Adrenal gland (tissue), 12 donors: ENCODE measurements around the gene CR2. TPM values are rescaled to one million over a fixed set of nuclear protein-coding genes. Genes with fewer than 3 reads are reported as not detected.

Source experiments
- DNase-seq, 7 donors: peaks; one replicate each; pipeline ENCODE4 v3.0.0-alpha.2; 2019 to 2020
- H3K27ac ChIP-seq, 5 donors: fragments of 200-600 bp; sonication (generic) in 4 of 5; 1 replicate in 3 of 5; 2 replicates in 2 of 5; pipeline versions ENCODE4 v1.5.1 to v1.8.0; 2016 to 2020; ENCODE audit warnings: mild to moderate bottlenecking in 1 of 5
- H3K27me3 ChIP-seq: fragments of 200-600 bp; 2 replicates; pipeline ENCODE4 v1.8.0; 2021
- H3K36me3 ChIP-seq, 2 donors: fragments of 200-600 bp; replicated peaks in 1 of 2; 1 replicate in 1 of 2; 2 replicates in 1 of 2; pipeline versions ENCODE4 v1.5.1 to v1.8.0; 2018 to 2022
- H3K4me1 ChIP-seq, 2 donors: fragments of 200-600 bp; replicated peaks in 1 of 2; 1 replicate in 1 of 2; 2 replicates in 1 of 2; pipeline versions ENCODE4 v1.5.1 to v1.8.0; 2018 to 2021
- H3K4me3 ChIP-seq, 4 donors: fragments of 200-600 bp; sonication (generic) in 3 of 4; one replicate each; pipeline ENCODE4 v1.5.1; 2016 to 2018
- H3K9me3 ChIP-seq, 3 donors: fragments of 200-600 bp; sonication (generic) in 1 of 3; replicated peaks in 1 of 3; 1 replicate in 2 of 3; 2 replicates in 1 of 3; pipeline versions ENCODE4 v1.5.1 to v1.8.0; 2016 to 2021
- CTCF ChIP-seq, 6 experiments: fragments of 450-650 bp in 4 of 6; fragments of 200-600 bp in 2 of 6; sonication (generic) in 1 of 6; IDR thresholded peaks; 1 replicate in 5 of 6; 2 replicates in 1 of 6; pipeline versions ENCODE4 v1.5.1 to v1.8.0; 2016 to 2021; ENCODE audit warnings: antibody characterized with exemption in 6 of 6, mild to moderate bottlenecking in 2 of 6, moderate library complexity in 1 of 6
- POLR2A ChIP-seq, 2 donors: fragments of 450-650 bp; IDR thresholded peaks; one replicate each; pipeline ENCODE4 v1.6.1; 2017; ENCODE audit warnings: antibody characterized with exemption in 2 of 2, mild to moderate bottlenecking in 2 of 2, moderate library complexity in 1 of 2
- WGBS, 4 donors: extraction: QIAGEN DNeasy Blood & Tissue Kit in 2 of 4; methylation state at CpG; one replicate each; pipeline versions ENCODE4 v1.1.5 to v1.1.7; 2013 to 2017; 5-methylcytosine and 5-hydroxymethylcytosine counted together
- intact Hi-C, 2 donors: fragments of 100-400 bp; cut with DNase I; formaldehyde crosslinking; loops; one replicate each; pipeline versions ENCODE4 v1.14.1 to v1.15.0; 2022 to 2023
- polyA plus RNA-seq, 3 donors: library from polyadenylated mRNA; stranded (reverse); fragments of 200-250 nt in 2 of 3; fragments of 350-450 nt in 1 of 3; fragmentation: Illumina TruSeq in 1 of 3; extraction: RNeasy Lipid Tissue Mini Kit (QIAGEN cat#74804) in 1 of 3; gene quantifications; one replicate each; pipeline ENCODE4 v1.2.3, GENCODE V29; 2013 to 2014
- total RNA-seq, 9 donors: library from RNA; depleted of rRNA in 4 of 9; stranded (reverse); fragments of >200 nt in 4 of 9; fragments of 120-200 nt in 1 of 9; fragmentation: NEBNext Ultra II Directional in 1 of 9; extraction: Animal tissue kit (Norgen Biotek cat#: 25700) in 1 of 9; gene quantifications; one replicate each; pipeline versions ENCODE4 v1.1.0 to v1.2.4, GENCODE V29; 2013 to 2023
- donor health status: healthy with polysubstance abuse.
- donor health status: Bipolar disorder and iron deficiency.
- donor health status: DM: yes; HTN: yes; CAD: no.
- donor health status: DM: no; HTN: no; CAD: no.
- donor health status: DM: no; HTN: no; CAD: no.
- donor health status: DM: yes; HTN: yes; CAD: no.

Gene CR2
- total and polyA plus RNA-seq, 12 donors: 0.03 to 0.11 (median 0.07) TPM; not detected in 8

DNA sequence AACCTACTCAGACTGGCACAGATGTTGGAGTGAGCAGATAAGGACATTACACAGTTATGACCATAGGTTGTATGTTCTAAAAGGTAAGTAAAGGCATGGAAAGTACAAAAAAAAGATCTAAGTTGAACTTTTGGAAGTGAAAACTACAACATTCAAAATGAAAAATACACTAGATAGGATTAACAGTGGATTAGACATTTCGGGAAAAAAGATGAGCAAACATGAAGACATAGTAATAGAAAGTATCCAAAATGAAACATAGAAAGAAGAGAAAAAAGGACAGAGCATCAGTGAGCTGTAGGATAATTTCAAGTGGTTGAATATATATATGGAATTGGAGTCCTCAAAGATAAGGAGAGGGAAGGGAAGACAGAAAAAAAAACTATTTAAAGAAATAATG is 34.0 kb upstream of the CR2 start:
- 73 to 86% (median 83%) methylated on average over 1 of the region's 1 CpG for WGBS, 4 donors
- TF ChIP-seq POLR2A (IDR thresholded peaks at IDR 0.05): no peak
- TF ChIP-seq CTCF (IDR thresholded peaks at IDR 0.05): no peak
- H3K9me3 ChIP-seq: peaks cover 0 to 4% (median 0%) of the 10 kb centered on the region in 3 donors
- H3K4me1 ChIP-seq: no peaks in the 10 kb centered on the region
- no peak for DNase-seq
- intact Hi-C loops: no loop called here
- H3K4me3 ChIP-seq: no peak overlapping the region
- H3K27ac ChIP-seq: no peak overlapping the region
- H3K36me3 ChIP-seq: no peaks in the 10 kb centered on the region
- H3K27me3 ChIP-seq: no peaks in the 10 kb centered on the region

DNA sequence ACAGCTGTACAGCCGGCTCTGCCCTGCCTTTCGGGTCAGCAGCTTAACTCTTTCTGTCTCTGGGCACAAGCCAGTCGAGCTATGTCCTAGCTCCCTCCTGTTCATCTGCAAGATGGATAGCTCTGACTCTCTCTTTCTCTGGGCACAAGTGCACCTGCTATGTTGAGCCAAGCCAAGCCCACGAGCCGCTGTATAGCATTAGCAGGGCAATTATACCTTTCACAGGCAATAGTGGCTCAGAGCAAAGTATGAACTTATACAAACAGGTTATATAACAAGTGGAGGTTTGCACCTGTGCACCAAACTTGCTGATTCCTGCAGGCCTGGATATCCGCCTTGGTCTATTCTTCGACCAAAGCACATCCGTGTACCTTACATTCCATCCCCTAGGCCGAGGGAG is 33.0 kb upstream of the CR2 start:
- no peaks in the 10 kb centered on the region for H3K36me3 ChIP-seq
- no peak overlapping the region for H3K27ac ChIP-seq
- H3K4me3 ChIP-seq: no peak overlapping the region
- intact Hi-C loops: no loop called here
- H3K4me1 ChIP-seq: no peaks in the 10 kb centered on the region
- WGBS, 4 donors: 71 to 86% (median 85%) methylated on average over 6 to 9 of the region's 9 CpGs
- TF ChIP-seq CTCF (IDR thresholded peaks at IDR 0.05) (no peak), POLR2A (IDR thresholded peaks at IDR 0.05) (no peak)
- DNase-seq: no peak
- no peaks in the 10 kb centered on the region for H3K27me3 ChIP-seq
- peaks cover 0 to 4% (median 0%) of the 10 kb centered on the region in 3 donors for H3K9me3 ChIP-seq

DNA sequence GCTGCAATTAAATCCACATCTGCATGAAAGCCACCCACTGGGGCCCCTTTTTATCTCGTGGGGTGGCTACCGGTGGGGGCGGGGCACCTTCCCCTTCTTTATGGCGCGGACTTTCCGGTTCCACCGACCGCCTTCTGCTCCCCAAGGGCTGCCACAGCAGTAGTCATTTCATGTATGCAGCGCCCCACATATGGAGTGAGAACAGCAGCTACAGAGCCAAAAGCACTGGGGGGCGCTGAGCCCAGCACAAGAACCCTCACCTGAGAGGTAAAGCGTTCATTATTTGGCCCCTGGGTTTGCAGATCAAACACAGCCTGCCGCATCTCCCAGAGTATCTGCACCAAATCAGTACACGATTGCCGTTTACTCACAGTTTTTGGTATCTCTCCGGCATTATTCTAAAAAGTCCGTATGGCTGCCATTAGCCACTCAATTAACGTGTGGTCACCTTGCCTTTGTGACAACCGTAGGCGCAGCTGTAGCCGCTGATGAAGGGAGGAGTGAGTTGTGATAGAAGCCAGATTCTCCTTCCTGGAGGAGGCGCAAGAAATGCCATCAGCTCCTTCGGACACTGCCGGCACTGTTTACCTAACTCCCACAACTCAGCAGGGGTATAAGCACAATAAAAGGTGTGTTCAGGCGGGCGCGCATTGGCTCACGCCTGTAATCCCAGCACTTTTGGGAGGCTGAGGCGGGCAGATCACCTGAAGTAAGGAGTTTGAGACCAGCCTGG is 30.4 kb upstream of the CR2 start:
- H3K9me3 ChIP-seq: peaks cover 0 to 4% (median 0%) of the 10 kb centered on the region in 3 donors

DNA sequence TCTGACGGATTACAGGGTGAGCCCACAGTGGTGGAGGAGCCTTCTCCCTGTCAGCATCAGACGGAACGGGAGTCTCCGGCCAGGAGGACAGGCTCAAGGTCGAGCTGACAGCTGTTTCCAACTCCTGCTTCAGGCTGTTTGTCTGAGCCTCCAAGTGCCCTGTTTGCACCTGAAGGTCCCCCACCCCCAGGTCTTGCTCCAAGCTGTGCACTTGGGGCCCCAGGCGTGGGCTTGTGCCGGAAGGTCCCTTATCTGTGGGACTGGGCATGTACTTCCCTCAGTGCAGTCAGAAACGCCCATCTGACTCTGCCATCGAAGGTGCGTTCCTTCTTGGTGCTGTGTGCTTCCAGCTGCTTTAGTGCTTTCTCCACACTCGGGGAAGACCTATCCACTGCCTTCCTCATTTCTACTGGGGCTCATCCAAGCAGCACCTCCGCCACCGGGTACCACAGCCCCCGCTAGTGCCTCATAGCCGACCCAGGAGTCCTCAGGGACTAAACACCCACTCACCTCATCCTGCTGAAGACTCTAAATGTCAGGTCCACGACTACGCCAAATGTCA is 29.5 kb upstream of the CR2 start:
- H3K4me3 ChIP-seq: no peak overlapping the region
- H3K4me1 ChIP-seq: no peaks in the 10 kb centered on the region
- WGBS, 4 donors: 48 to 69% (median 49%) methylated on average over 8 to 17 of the region's 17 CpGs
- no peaks in the 10 kb centered on the region for H3K27me3 ChIP-seq
- intact Hi-C loops: no loop called here
- no peak for TF ChIP-seq POLR2A (IDR thresholded peaks at IDR 0.05)
- TF ChIP-seq CTCF (IDR thresholded peaks at IDR 0.05): no peak
- peak in 1 of 7 donors; percentile 23 for DNase-seq
- peaks cover 0 to 4% (median 0%) of the 10 kb centered on the region in 3 donors for H3K9me3 ChIP-seq
- H3K36me3 ChIP-seq: no peaks in the 10 kb centered on the region
- H3K27ac ChIP-seq: no peak overlapping the region

More for the DNA sequence above, 30.4 kb upstream of the CR2 start:
- Histone ChIP-seq H3K27ac (no peak overlapping the region), H3K36me3 (no peaks in the 10 kb centered on the region), H3K27me3 (no peaks in the 10 kb centered on the region), H3K4me1 (no peaks in the 10 kb centered on the region), H3K4me3 (no peak overlapping the region)
- no peak for DNase-seq
- TF ChIP-seq POLR2A (IDR thresholded peaks at IDR 0.05): no peak
- no peak for TF ChIP-seq CTCF (IDR thresholded peaks at IDR 0.05)
- WGBS, 4 donors: 25 to 53% (median 44%) methylated on average over 25 to 28 of the region's 28 CpGs
- intact Hi-C loops: no loop called here
